HepG2 (cell line): ENCODE data around the gene CHD9. TPM values are rescaled to one million over a fixed set of nuclear protein-coding genes. Genes with fewer than 3 reads are reported as not detected.

Experiments
- ATAC-seq: fragments of 200-7000 bp; cut with Tn5 transposase; 3 replicates; pipeline ENCODE4 v1.9.1; 2020; ENCODE audit warnings: mild to moderate bottlenecking, moderate library complexity
- BruUV-seq: library from RNA; stranded (reverse); fragments of 400-500 nt; replicated peaks from 2 replicates; lab custom pipeline; 2021; lab: Mats Ljungman, UMichigan
- CTCF ChIA-PET: fragments of 300-600 bp; formaldehyde crosslinking; extraction: SDS; loops from one replicate; lab custom pipeline; 2021; ENCODE audit warnings: low total read pairs, inconsistent platforms, low intra/inter-chr PET ratio; lab: Yijun Ruan, JAX
- POLR2A ChIA-PET: fragments of 350-600 bp; sonication (Branson Sonifier 250); formaldehyde crosslinking; loops from one replicate; lab custom pipeline; 2020; ENCODE audit warnings: antibody characterized with exemption, inconsistent platforms; lab: Yijun Ruan, JAX
- DNase-seq: peaks from one replicate; pipeline ENCODE4 v3.0.0-alpha.2; 2015; ENCODE audit warnings: low spot score
- FAIRE-seq: peaks from 3 replicates; lab custom pipeline; 2011; peaks lifted over from hg19 to GRCh38; lab: Jason Lieb, UNC
- H2AFZ ChIP-seq: one replicate; pipeline ENCODE4 v1.6.1; 2011; ENCODE audit warnings: low read length, inconsistent platforms
- H3K27ac ChIP-seq: fragments of 300-600 bp; 3 replicates; pipeline ENCODE4 v1.8.0; 2011; ENCODE audit warnings: mixed run types, mild to moderate bottlenecking, mixed read lengths, low read length, inconsistent platforms; ENCODE audit not compliant: insufficient read depth; ENCODE audit errors: extremely low read length
- H3K27me3 ChIP-seq, 2 experiments: fragments of 200-600 bp in 1 of 2; 2 replicates in 1 of 2; 3 replicates in 1 of 2; pipeline versions ENCODE4 v1.6.0 to v1.8.0; 2011; ENCODE audit warnings: low read length in 2 of 2, mild to moderate bottlenecking in 2 of 2, moderate library complexity in 2 of 2, inconsistent platforms in 1 of 2; ENCODE audit not compliant: insufficient read depth in 2 of 2, control insufficient read depth in 1 of 2
- H3K36me3 ChIP-seq, 2 experiments: fragments of 200-600 bp in 1 of 2; replicated peaks in 1 of 2; 2 replicates in 1 of 2; 3 replicates in 1 of 2; pipeline versions ENCODE4 v1.5.1 to v1.8.0; 2011; ENCODE audit warnings: low read length in 2 of 2, inconsistent platforms in 1 of 2; ENCODE audit not compliant: insufficient read depth in 2 of 2, control insufficient read depth in 1 of 2
- H3K4me1 ChIP-seq: 2 replicates; pipeline ENCODE4 v1.5.1; 2012; ENCODE audit warnings: low read length, inconsistent platforms; ENCODE audit not compliant: insufficient read depth
- H3K4me2 ChIP-seq: 2 replicates; pipeline ENCODE4 v1.6.0; 2011; ENCODE audit warnings: low read depth, low read length, inconsistent platforms
- H3K4me3 ChIP-seq, 3 experiments: fragments of 200-600 bp in 1 of 3; sonication (generic), shearing (Covaris generic) in 1 of 3; replicated peaks in 1 of 3; 2 replicates each; pipeline ENCODE4 v1.5.1; 2011 to 2016; ENCODE audit warnings: low read length in 3 of 3, inconsistent platforms in 2 of 3, low read depth in 2 of 3, mild to moderate bottlenecking in 2 of 3, control low read depth in 1 of 3, mixed read lengths in 1 of 3; ENCODE audit not compliant: insufficient read depth in 1 of 3
- H3K79me2 ChIP-seq: one replicate; pipeline ENCODE4 v1.6.1; 2011; ENCODE audit warnings: low read length, inconsistent platforms; ENCODE audit not compliant: insufficient read depth
- H3K9ac ChIP-seq: 2 replicates; pipeline ENCODE4 v1.6.0; 2011; ENCODE audit warnings: mild to moderate bottlenecking, low read depth, low read length, inconsistent platforms; ENCODE audit not compliant: insufficient read depth
- H3K9me3 ChIP-seq: 2 replicates; pipeline ENCODE4 v1.5.1; 2012; ENCODE audit warnings: mild to moderate bottlenecking, low read length
- H4K20me1 ChIP-seq: 2 replicates; pipeline ENCODE4 v1.6.0; 2011; ENCODE audit warnings: inconsistent platforms, mild to moderate bottlenecking, low read length, moderate library complexity; ENCODE audit not compliant: insufficient read depth
- ATF7 ChIP-seq, 2 experiments: fragments of 450-650 bp in 1 of 2; sonication (generic) in 1 of 2; formaldehyde crosslinking in 1 of 2; IDR thresholded peaks; 2 replicates each; pipeline versions ENCODE4 v1.4.0 to v1.6.1; 2016 to 2020; ENCODE audit warnings: antibody characterized with exemption in 1 of 2, mild to moderate bottlenecking in 1 of 2, missing genetic modification reagents in 1 of 2
- ATM ChIP-seq: fragments of 450-650 bp; IDR thresholded peaks from 2 replicates; pipeline ENCODE4 v1.7.1; 2017; ENCODE audit warnings: mild to moderate bottlenecking, borderline replicate concordance
- FOXA1 ChIP-seq, 2 experiments: fragments of 450-650 bp in 1 of 2; sonication (generic) in 1 of 2; formaldehyde crosslinking in 1 of 2; IDR thresholded peaks; 2 replicates each; pipeline versions ENCODE4 v1.4.0 to v1.6.1; 2016 to 2020; ENCODE audit warnings: missing genetic modification reagents in 1 of 2
- FOXK2 ChIP-seq: fragments of 450-650 bp; IDR thresholded peaks from 2 replicates; pipeline ENCODE4 v1.6.1; 2016
- FOXP1 ChIP-seq, 2 experiments: fragments of 450-650 bp in 1 of 2; IDR thresholded peaks; 2 replicates each; pipeline ENCODE4 v1.6.1; 2017 to 2018; ENCODE audit warnings: antibody characterized with exemption in 1 of 2
- KLF16 ChIP-seq, 2 experiments: sonication (generic) in 1 of 2; formaldehyde crosslinking in 1 of 2; IDR thresholded peaks; 2 replicates each; pipeline versions ENCODE4 v1.6.1 to v1.8.0; 2016 to 2023; ENCODE audit warnings: missing genetic modification reagents in 2 of 2, missing compliant biosample characterization in 1 of 2
- NBN ChIP-seq: fragments of 450-650 bp; conservative IDR thresholded peaks from 2 replicates; pipeline ENCODE4 v1.6.1; 2017
- PLRG1 ChIP-seq: fragments of 450-650 bp; conservative IDR thresholded peaks from 2 replicates; pipeline ENCODE4 v1.6.1; 2016
- ZNF230 ChIP-seq: sonication (generic); formaldehyde crosslinking; IDR thresholded peaks from 2 replicates; pipeline ENCODE4 v1.4.0; 2020; ENCODE audit warnings: mild to moderate bottlenecking, missing genetic modification reagents
- ZNF564 ChIP-seq: sonication (generic); formaldehyde crosslinking; IDR thresholded peaks from 2 replicates; pipeline ENCODE4 v1.8.1; 2023; ENCODE audit warnings: mild to moderate bottlenecking, missing genetic modification reagents
- WGBS: methylation state at CpG from one replicate; pipeline ENCODE4 v1.1.6; 2017; ENCODE audit warnings: low lambda C conversion rate; 5-methylcytosine and 5-hydroxymethylcytosine counted together
- in situ Hi-C: cut with HindIII; loops from 2 replicates; pipeline ENCODE4 v1.10.0; 2017; ENCODE audit warnings: low pct_unique_long_range_greater_than_20kb; ENCODE audit not compliant: extremely low pct_ligation_motif_present
- intact Hi-C: fragments of 100-400 bp; cut with micrococcal nuclease; formaldehyde crosslinking; loops from one replicate; pipeline ENCODE4 v1.10.0; 2022; ENCODE audit not compliant: unreplicated experiment
- polyA plus RNA-seq, 8 experiments: library from polyadenylated mRNA; depleted of rRNA in 3 of 8; stranded (reverse) in 7 of 8; unstranded in 1 of 8; fragments of >200 nt; fragmentation: Illumina TruSeq in 4 of 8; extraction: Trizol in 4 of 8; gene quantifications; 2 replicates each; pipeline versions ENCODE4 v1.2.1 to v1.2.3, GENCODE V29; 2011 to 2016; ENCODE audit warnings: low read depth in 4 of 8, missing spikeins in 1 of 8, mixed read lengths in 1 of 8; ENCODE audit not compliant: insufficient read depth in 1 of 8
- total RNA-seq, 5 experiments: library from RNA; depleted of rRNA; stranded (reverse); fragments of >200 nt; fragmentation: Illumina TruSeq; extraction: Trizol; gene quantifications; 2 replicates each; pipeline ENCODE4 v1.2.3, GENCODE V29; 2016; ENCODE audit warnings: low read depth in 1 of 5
- TF ChIP-seq, protein P1 (sequence below), 2 experiments: fragments of 450-650 bp in 1 of 2; sonication (generic) in 1 of 2; formaldehyde crosslinking in 1 of 2; IDR thresholded peaks; 2 replicates each; pipeline versions ENCODE4 v1.6.1 to v1.8.0; 2016 to 2022; ENCODE audit warnings: antibody characterized with exemption in 1 of 2, mild to moderate bottlenecking in 1 of 2, missing genetic modification reagents in 1 of 2

Gene CHD9
- total and polyA plus RNA-seq, 2 of the 13 experiments (the other 11 are each of a cell fraction or from before 2014, with no cell fraction given): 23.4 to 27.7 TPM

DNA sequence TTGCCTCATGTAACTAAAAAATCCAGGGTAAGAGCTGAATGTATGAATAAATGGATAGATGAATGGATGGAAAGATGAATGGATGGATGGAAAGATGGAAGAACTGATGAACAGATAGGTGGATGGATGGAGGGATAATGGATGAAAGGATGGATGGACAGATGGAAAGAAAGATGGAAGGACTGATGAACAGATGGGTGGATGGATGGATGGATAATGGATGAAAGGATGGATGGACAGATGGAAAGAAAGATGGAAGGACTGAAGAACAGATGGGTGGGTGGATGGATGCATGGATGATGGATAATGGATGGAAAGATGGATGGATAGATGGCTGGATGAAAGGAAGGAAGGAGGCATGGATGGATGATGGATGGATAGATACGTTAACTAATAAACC is 14.0 kb upstream of the CHD9 start:
- POLR2A ChIA-PET: interaction anchor here (1.1 to 1.4 kb wide), 2 partner anchors 14 to 89 kb away, joined by 3 read pairs; partner anchors contain the start of gene CHD9
- CTCF ChIA-PET: no interaction called here
- H3K79me2 ChIP-seq: no peaks in the 10 kb centered on the region
- H3K4me1 ChIP-seq: peaks cover 52% of the 10 kb centered on the region
- WGBS: 90% methylated on average over 1 of the region's 1 CpG
- H3K36me3 ChIP-seq: no peaks in the 10 kb centered on the region
- TF ChIP-seq ZNF230 (CRISPR knock-in tag) (no peak), ATF7 (IDR thresholded peaks at IDR 0.05) (0 out of 2 replicates have a peak, but pooled peaks have one; percentile 1), ATF7 (CRISPR knock-in tag; IDR thresholded peaks at IDR 0.05) (no peak), FOXP1 (IDR thresholded peaks at IDR 0.05) (peak; percentile 47; the same call in 1 of the 2 replicates), FOXP1 (CRISPR knock-in tag; IDR thresholded peaks at IDR 0.05) (no peak), KLF16 (CRISPR knock-in tag; IDR thresholded peaks at IDR 0.05) (no peak), PLRG1 (0 out of 2 replicates have a peak, but pooled peaks have one; percentile 49), FOXK2 (peak; percentile 34; the same call in 1 of the 2 replicates), ATM (0 out of 2 replicates have a peak, but pooled peaks have one; percentile 61), NBN (0 out of 2 replicates have a peak, but pooled peaks have one; percentile 32), FOXA1 (IDR thresholded peaks at IDR 0.05) (0 out of 2 replicates have a peak, but pooled peaks have one; percentile 33), FOXA1 (CRISPR knock-in tag; IDR thresholded peaks at IDR 0.05) (no peak), ZNF564 (no peak)
- TF ChIP-seq, protein P1, sequence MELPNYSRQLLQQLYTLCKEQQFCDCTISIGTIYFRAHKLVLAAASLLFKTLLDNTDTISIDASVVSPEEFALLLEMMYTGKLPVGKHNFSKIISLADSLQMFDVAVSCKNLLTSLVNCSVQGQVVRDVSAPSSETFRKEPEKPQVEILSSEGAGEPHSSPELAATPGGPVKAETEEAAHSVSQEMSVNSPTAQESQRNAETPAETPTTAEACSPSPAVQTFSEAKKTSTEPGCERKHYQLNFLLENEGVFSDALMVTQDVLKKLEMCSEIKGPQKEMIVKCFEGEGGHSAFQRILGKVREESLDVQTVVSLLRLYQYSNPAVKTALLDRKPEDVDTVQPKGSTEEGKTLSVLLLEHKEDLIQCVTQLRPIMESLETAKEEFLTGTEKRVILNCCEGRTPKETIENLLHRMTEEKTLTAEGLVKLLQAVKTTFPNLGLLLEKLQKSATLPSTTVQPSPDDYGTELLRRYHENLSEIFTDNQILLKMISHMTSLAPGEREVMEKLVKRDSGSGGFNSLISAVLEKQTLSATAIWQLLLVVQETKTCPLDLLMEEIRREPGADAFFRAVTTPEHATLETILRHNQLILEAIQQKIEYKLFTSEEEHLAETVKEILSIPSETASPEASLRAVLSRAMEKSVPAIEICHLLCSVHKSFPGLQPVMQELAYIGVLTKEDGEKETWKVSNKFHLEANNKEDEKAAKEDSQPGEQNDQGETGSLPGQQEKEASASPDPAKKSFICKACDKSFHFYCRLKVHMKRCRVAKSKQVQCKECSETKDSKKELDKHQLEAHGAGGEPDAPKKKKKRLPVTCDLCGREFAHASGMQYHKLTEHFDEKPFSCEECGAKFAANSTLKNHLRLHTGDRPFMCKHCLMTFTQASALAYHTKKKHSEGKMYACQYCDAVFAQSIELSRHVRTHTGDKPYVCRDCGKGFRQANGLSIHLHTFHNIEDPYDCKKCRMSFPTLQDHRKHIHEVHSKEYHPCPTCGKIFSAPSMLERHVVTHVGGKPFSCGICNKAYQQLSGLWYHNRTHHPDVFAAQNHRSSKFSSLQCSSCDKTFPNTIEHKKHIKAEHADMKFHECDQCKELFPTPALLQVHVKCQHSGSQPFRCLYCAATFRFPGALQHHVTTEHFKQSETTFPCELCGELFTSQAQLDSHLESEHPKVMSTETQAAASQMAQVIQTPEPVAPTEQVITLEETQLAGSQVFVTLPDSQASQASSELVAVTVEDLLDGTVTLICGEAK (IDR thresholded peaks at IDR 0.05): 0 out of 2 replicates have a peak, but pooled peaks have one; percentile 11
- TF ChIP-seq, protein P1 (CRISPR knock-in tag; IDR thresholded peaks at IDR 0.05): no peak
- FAIRE-seq (peak; percentile 12), ATAC-seq (no peak), DNase-seq (no peak)
- no peak overlapping the region for H3K27ac ChIP-seq
- H3K4me2 ChIP-seq: no peak overlapping the region
- in situ Hi-C loops: no loop called here
- H2AFZ ChIP-seq: no peak overlapping the region
- BruUV-seq: no TSS peak
- H4K20me1 ChIP-seq: no peaks in the 10 kb centered on the region
- H3K9me3 ChIP-seq: no peaks in the 10 kb centered on the region
- H3K27me3 ChIP-seq: peaks cover 0 to 4% of the 10 kb centered on the region in 2 experiments; a peak in 1 of 5 replicates
- H3K9ac ChIP-seq: no peak overlapping the region
- intact Hi-C loops: no loop called here
- H3K4me3 ChIP-seq: no peak overlapping the region
